Neural cell (in vitro differentiated cells): Measurements from ENCODE around the gene ZFC3H1. TPM values are rescaled to one million over a fixed set of nuclear protein-coding genes. Genes with fewer than 3 reads are reported as not detected.

Source experiments
- H2AFZ ChIP-seq: fragments of 200-600, 300-800 bp; sonication (generic), shearing (Covaris generic); 2 replicates; pipeline ENCODE4 v1.6.0; 2014; ENCODE audit warnings: low read depth, mild to moderate bottlenecking, antibody characterized with exemption, low read length, moderate library complexity
- H3F3A ChIP-seq: fragments of 200-600 bp; shearing (Covaris generic); 2 replicates; pipeline ENCODE4 v1.6.1; 2016; ENCODE audit warnings: mild to moderate bottlenecking, moderate library complexity, mixed read lengths, antibody characterized with exemption, low read length; ENCODE audit not compliant: insufficient read depth, poor library complexity, severe bottlenecking
- H3K27ac ChIP-seq: fragments of 200-600, 300-800 bp; sonication (generic), shearing (Covaris generic); 2 replicates; pipeline ENCODE4 v1.5.1; 2014; ENCODE audit warnings: mild to moderate bottlenecking, low read length, moderate library complexity
- H3K27me3 ChIP-seq: fragments of 300-800, 200-600 bp; sonication (generic), shearing (Covaris generic); 2 replicates; pipeline ENCODE4 v1.6.0; 2014; ENCODE audit warnings: mild to moderate bottlenecking, low read depth, low read length, moderate library complexity; ENCODE audit not compliant: insufficient read depth
- H3K36me3 ChIP-seq: fragments of 300-800, 200-600 bp; sonication (generic), shearing (Covaris generic); 2 replicates; pipeline ENCODE4 v1.5.1; 2014; ENCODE audit warnings: mild to moderate bottlenecking, antibody characterized with exemption, low read length, moderate library complexity; ENCODE audit not compliant: insufficient read depth
- H3K4me2 ChIP-seq: fragments of 300-800, 200-600 bp; sonication (generic), shearing (Covaris generic); 2 replicates; pipeline ENCODE4 v1.6.0; 2014; ENCODE audit warnings: mild to moderate bottlenecking, low read length
- H3K4me3 ChIP-seq: fragments of 300-800, 200-600 bp; sonication (generic), shearing (Covaris generic); 2 replicates; pipeline ENCODE4 v1.5.1; 2014; ENCODE audit warnings: mild to moderate bottlenecking, low read length, moderate library complexity
- H3K79me2 ChIP-seq: fragments of 200-600 bp; shearing (Covaris generic); replicated peaks from 2 replicates; pipeline ENCODE4 v1.6.0; 2014; ENCODE audit warnings: mild to moderate bottlenecking, low read length, moderate library complexity; ENCODE audit not compliant: insufficient read depth
- H3K9ac ChIP-seq: fragments of 300-800, 200-600 bp; sonication (generic), shearing (Covaris generic); 2 replicates; pipeline ENCODE4 v1.6.1; 2016; ENCODE audit warnings: mild to moderate bottlenecking, low read length, mixed read lengths
- H3K9me2 ChIP-seq: fragments of 200-600 bp; shearing (Covaris generic); 2 replicates; pipeline ENCODE4 v1.6.1; 2016; ENCODE audit warnings: mild to moderate bottlenecking, low read length, mixed read lengths; ENCODE audit not compliant: insufficient read depth
- H3K9me3 ChIP-seq: fragments of 200-600, 300-800 bp; sonication (generic), shearing (Covaris generic); 2 replicates; pipeline ENCODE4 v1.6.1; 2016; ENCODE audit warnings: mild to moderate bottlenecking, mixed run types, low read length, moderate library complexity, mixed read lengths
- H4K20me1 ChIP-seq: fragments of 200-600 bp; shearing (Covaris generic); 2 replicates; pipeline ENCODE4 v1.6.1; 2016; ENCODE audit warnings: mild to moderate bottlenecking, mixed run types; ENCODE audit not compliant: insufficient read depth
- CTCF ChIP-seq: fragments of 450-650 bp; IDR thresholded peaks from 2 replicates; pipeline ENCODE4 v1.5.1; 2014; ENCODE audit warnings: antibody characterized with exemption, mild to moderate bottlenecking, moderate library complexity; ENCODE audit not compliant: poor library complexity, severe bottlenecking
- EP300 ChIP-seq: fragments of 450-650 bp; conservative IDR thresholded peaks from 2 replicates; pipeline ENCODE4 v1.6.1; 2014; ENCODE audit warnings: antibody characterized with exemption, mild to moderate bottlenecking, moderate library complexity; ENCODE audit not compliant: poor library complexity, severe bottlenecking
- EZH2 ChIP-seq: fragments of 200-600, 300-800 bp; shearing (Covaris generic), sonication (generic); IDR thresholded peaks from 2 replicates; pipeline ENCODE4 v1.6.1; 2014; ENCODE audit warnings: antibody characterized with exemption, low read length, borderline replicate concordance, mild to moderate bottlenecking; ENCODE audit not compliant: insufficient read depth, poor library complexity, severe bottlenecking
- MXI1 ChIP-seq: fragments of 450-650 bp; conservative IDR thresholded peaks from 2 replicates; pipeline ENCODE4 v1.6.1; 2014; ENCODE audit warnings: antibody characterized with exemption, mild to moderate bottlenecking; ENCODE audit not compliant: poor library complexity, severe bottlenecking
- POLR2AphosphoS5 ChIP-seq: IDR thresholded peaks from 2 replicates; pipeline ENCODE4 v1.6.1; 2012
- RAD21 ChIP-seq: fragments of 450-650 bp; conservative IDR thresholded peaks from 2 replicates; pipeline ENCODE4 v1.6.1; 2014; ENCODE audit warnings: antibody characterized with exemption, mild to moderate bottlenecking, moderate library complexity
- SMC3 ChIP-seq: fragments of 450-650 bp; conservative IDR thresholded peaks from 2 replicates; pipeline ENCODE4 v1.6.1; 2014; ENCODE audit warnings: antibody characterized with exemption, mild to moderate bottlenecking, moderate library complexity; ENCODE audit not compliant: poor library complexity
- TAF1 ChIP-seq: IDR thresholded peaks from 2 replicates; pipeline ENCODE4 v1.6.1; 2012; ENCODE audit warnings: low read depth
- polyA plus RNA-seq: library from polyadenylated mRNA; depleted of rRNA; stranded (reverse); fragments of >200 nt; gene quantifications from 2 replicates; pipeline ENCODE4 v1.2.3, GENCODE V29; 2014
- TF ChIP-seq, protein P1 (sequence below): IDR thresholded peaks from 2 replicates; pipeline ENCODE4 v1.6.1; 2012; ENCODE audit warnings: borderline replicate concordance

The ZFC3H1 gene
- polyA plus RNA-seq, 1 donor from 2014 or later: 45.5 TPM

DNA sequence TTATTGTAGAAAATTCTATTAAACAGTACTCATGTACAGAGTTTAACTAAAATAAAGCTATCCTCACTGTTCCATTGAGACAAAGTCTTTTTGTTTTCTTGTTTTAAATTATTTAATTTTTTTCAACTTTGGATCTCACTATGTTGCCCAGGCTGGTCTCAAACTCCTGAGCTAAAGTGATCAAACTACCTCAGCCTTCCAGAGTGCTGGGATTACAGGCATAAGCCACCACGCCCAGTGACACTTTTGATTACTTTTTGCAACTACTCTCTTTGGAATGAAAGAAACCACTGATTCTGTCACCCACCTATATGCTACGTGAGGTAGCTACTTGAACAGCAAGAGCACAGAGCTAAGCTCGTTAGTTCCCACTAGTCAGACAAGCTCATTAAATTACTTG lies 17.1 kb downstream of the ZFC3H1 start:
- H3K36me3 ChIP-seq: peaks cover 10% of the 10 kb centered on the region
- no peaks in the 10 kb centered on the region for H3K27me3 ChIP-seq
- H3K9me3 ChIP-seq: no peaks in the 10 kb centered on the region
- H3K9ac ChIP-seq: no peak overlapping the region
- H3K9me2 ChIP-seq: no peaks in the 10 kb centered on the region
- no peak overlapping the region for H2AFZ ChIP-seq
- no peak overlapping the region for H3K27ac ChIP-seq
- H3F3A ChIP-seq: no peaks in the 10 kb centered on the region
- no peak overlapping the region for H3K4me3 ChIP-seq
- TF ChIP-seq POLR2AphosphoS5 (no peak), TAF1 (no peak), EP300 (no peak), CTCF (no peak), MXI1 (no peak)
- TF ChIP-seq, protein P1, sequence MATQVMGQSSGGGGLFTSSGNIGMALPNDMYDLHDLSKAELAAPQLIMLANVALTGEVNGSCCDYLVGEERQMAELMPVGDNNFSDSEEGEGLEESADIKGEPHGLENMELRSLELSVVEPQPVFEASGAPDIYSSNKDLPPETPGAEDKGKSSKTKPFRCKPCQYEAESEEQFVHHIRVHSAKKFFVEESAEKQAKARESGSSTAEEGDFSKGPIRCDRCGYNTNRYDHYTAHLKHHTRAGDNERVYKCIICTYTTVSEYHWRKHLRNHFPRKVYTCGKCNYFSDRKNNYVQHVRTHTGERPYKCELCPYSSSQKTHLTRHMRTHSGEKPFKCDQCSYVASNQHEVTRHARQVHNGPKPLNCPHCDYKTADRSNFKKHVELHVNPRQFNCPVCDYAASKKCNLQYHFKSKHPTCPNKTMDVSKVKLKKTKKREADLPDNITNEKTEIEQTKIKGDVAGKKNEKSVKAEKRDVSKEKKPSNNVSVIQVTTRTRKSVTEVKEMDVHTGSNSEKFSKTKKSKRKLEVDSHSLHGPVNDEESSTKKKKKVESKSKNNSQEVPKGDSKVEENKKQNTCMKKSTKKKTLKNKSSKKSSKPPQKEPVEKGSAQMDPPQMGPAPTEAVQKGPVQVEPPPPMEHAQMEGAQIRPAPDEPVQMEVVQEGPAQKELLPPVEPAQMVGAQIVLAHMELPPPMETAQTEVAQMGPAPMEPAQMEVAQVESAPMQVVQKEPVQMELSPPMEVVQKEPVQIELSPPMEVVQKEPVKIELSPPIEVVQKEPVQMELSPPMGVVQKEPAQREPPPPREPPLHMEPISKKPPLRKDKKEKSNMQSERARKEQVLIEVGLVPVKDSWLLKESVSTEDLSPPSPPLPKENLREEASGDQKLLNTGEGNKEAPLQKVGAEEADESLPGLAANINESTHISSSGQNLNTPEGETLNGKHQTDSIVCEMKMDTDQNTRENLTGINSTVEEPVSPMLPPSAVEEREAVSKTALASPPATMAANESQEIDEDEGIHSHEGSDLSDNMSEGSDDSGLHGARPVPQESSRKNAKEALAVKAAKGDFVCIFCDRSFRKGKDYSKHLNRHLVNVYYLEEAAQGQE: no peak
- peaks cover 3% of the 10 kb centered on the region for H4K20me1 ChIP-seq
- peaks cover 14% of the 10 kb centered on the region for H3K79me2 ChIP-seq
- no peak overlapping the region for H3K4me2 ChIP-seq

- peaks cover 2% of the 10 kb centered on the region for H3K79me2 ChIP-seq
- no peak overlapping the region for H3K4me2 ChIP-seq
- TF ChIP-seq EP300: no peak
- TF ChIP-seq TAF1: no peak
- TF ChIP-seq SMC3: no peak
- TF ChIP-seq, protein P1: no peak
- TF ChIP-seq MXI1: no peak
- no peak for TF ChIP-seq EZH2
- TF ChIP-seq RAD21: no peak
- TF ChIP-seq POLR2AphosphoS5: no peak
- no peak for TF ChIP-seq CTCF
- no peak overlapping the region for H3K27ac ChIP-seq
- H3K9ac ChIP-seq: no peak overlapping the region
- H3K36me3 ChIP-seq: peaks cover 10% of the 10 kb centered on the region
- H3K9me3 ChIP-seq: no peaks in the 10 kb centered on the region
- no peaks in the 10 kb centered on the region for H3K9me2 ChIP-seq
- H3K4me3 ChIP-seq: no peak overlapping the region
- H3K27me3 ChIP-seq: no peaks in the 10 kb centered on the region
- no peak overlapping the region for H2AFZ ChIP-seq
- no peaks in the 10 kb centered on the region for H3F3A ChIP-seq
- peaks cover 3% of the 10 kb centered on the region for H4K20me1 ChIP-seq
These were observed 18.4 kb downstream of the ZFC3H1 start for GRCh38 chr12:71645268-71645667.
